Cardiac muscle cell (in vitro differentiated cells and primary cell): Measurements from ENCODE around the gene TTLL3. TPM values are rescaled to one million over a fixed set of nuclear protein-coding genes. Genes with fewer than 3 reads are reported as not detected.
A peak's percentile ranks its signal among the peaks of the same experiment; 100 is the strongest.

Experiments used
- DNase-seq, 2 donors: peaks; one replicate each; pipeline versions ENCODE4 v3.0.0 to v3.0.0-alpha.2; 2010 to 2017; ENCODE audit warnings: low read depth in 1 of 2, low spot score in 1 of 2
- H3K27ac ChIP-seq: fragments of 200-600 bp; sonication (generic); 2 replicates; pipeline ENCODE4 v1.5.1; 2016
- H3K27me3 ChIP-seq: fragments of 200-600 bp; sonication (generic); 2 replicates; pipeline ENCODE4 v1.6.0; 2016; ENCODE audit warnings: control low read depth
- H3K36me3 ChIP-seq: fragments of 200-600 bp; sonication (generic); 2 replicates; pipeline ENCODE4 v1.5.1; 2016; ENCODE audit warnings: control low read depth
- H3K4me1 ChIP-seq: fragments of 200-600 bp; sonication (generic); 2 replicates; pipeline ENCODE4 v1.8.1; 2017; ENCODE audit warnings: low read depth, mild to moderate bottlenecking, mixed run types
- H3K4me3 ChIP-seq: fragments of 200-600 bp; sonication (generic); 2 replicates; pipeline ENCODE4 v1.5.1; 2016; ENCODE audit warnings: mild to moderate bottlenecking
- H3K9me3 ChIP-seq: fragments of 200-600 bp; sonication (generic); 2 replicates; pipeline ENCODE4 v1.5.1; 2017; ENCODE audit warnings: low read depth, mild to moderate bottlenecking, control low read depth
- CTCF ChIP-seq: IDR thresholded peaks from 2 replicates; pipeline ENCODE4 v1.5.1; 2012; ENCODE audit warnings: low read depth, mild to moderate bottlenecking, low read length
- polyA plus RNA-seq: library from polyadenylated mRNA; unstranded; fragments of >200 nt; fragmentation: Nextera tagmentation; extraction: Ambion mirVana; gene quantifications from 2 replicates; pipeline ENCODE4 v1.2.1, GENCODE V29; 2016
- total RNA-seq: library from RNA; depleted of rRNA; stranded (reverse); fragments of >200 nt; gene quantifications from 2 replicates; pipeline ENCODE4 v1.2.3, GENCODE V29; 2016

The TTLL3 gene
- total and polyA plus RNA-seq, 2 experiments from 2014 or later: 29.4 to 59.6 TPM

GRCh38 chr3:9878700-9879099 lies 68.6 kb downstream of the TTLL3 start:
- H3K4me3 ChIP-seq: no peak overlapping the region
- no peaks in the 10 kb centered on the region for H3K36me3 ChIP-seq
- peak in 1 of 2 donors; percentile 58 for DNase-seq
- H3K9me3 ChIP-seq: no peaks in the 10 kb centered on the region
- no peaks in the 10 kb centered on the region for H3K27me3 ChIP-seq
- H3K27ac ChIP-seq: no peak overlapping the region
- no peaks in the 10 kb centered on the region for H3K4me1 ChIP-seq
- no peak for TF ChIP-seq CTCF

DNA sequence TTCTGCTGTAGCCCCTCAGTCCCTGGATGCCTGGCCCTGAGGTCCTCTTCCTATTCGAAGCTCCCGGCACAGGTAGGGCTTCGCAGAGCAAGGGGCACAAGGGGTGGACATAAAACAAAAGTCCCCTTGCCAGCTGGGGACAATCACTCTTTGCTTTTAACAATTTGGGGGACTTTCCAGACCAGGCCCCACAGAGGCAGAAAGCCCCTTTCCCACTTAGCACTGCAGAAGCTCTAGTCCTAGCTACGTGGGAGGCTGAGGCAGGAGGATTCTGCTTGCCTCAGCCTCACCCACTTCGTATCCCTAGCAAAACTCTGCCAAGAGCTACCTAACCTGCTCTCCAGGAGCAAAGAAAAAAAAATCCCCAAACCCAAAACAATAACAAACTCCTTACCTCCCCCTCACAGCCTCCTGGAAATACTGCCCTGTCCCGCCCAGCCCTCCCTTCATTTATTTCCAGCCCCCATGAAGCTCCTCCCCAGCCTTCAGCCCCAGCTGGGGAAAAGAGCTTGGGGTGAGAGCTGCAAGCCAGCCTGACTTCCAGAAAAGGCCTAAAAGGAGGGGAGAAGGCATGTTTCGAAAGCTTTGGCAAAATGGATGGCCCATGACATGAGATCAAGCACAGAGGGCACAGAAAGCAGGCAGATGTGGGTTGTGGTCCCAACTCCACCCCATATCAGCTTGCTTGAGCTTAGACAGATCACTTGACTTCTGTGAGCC lies 69.9 kb downstream of the TTLL3 start, which contains the start of gene CIDEC:
TSS of gene CIDEC (minus strand) at position 424 of the 720 bp plus-strand sequence. CDS start 1,767 bp downstream, outside the sequence.
- Histone ChIP-seq H3K4me1 (no peaks in the 10 kb centered on the region), H3K27ac (no peak within 1 kb of the TSS), H3K27me3 (no peaks in the 10 kb centered on the region), H3K36me3 (no peaks in the 10 kb centered on the region), H3K9me3 (no peaks in the 10 kb centered on the region), H3K4me3 (no peak within 1 kb of the TSS)
- no peak for DNase-seq
- TF ChIP-seq CTCF: no peak

DNA sequence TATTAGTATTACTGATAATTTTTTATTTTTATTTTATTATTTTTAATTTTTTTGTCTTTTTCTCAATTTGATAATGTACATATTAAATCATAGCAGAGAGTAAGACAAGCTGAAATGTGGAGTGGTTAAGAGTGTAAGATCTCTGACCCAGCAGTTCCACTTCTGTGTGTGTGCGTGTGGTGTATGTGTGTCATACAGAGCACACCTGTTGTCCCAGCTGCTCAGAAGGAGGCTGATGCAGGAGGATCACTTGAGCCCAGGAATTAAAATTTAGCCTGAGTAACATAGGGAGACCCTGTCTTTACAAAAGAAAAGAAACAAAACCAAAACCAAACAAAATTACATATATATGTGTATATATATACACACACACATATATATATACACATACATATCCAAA lies 71.4 kb downstream of the TTLL3 start:
- H3K27me3 ChIP-seq: no peaks in the 10 kb centered on the region
- DNase-seq: no peak
- no peaks in the 10 kb centered on the region for H3K9me3 ChIP-seq
- H3K36me3 ChIP-seq: no peaks in the 10 kb centered on the region
- no peak for TF ChIP-seq CTCF
- H3K27ac ChIP-seq: no peak overlapping the region
- H3K4me1 ChIP-seq: no peaks in the 10 kb centered on the region
- H3K4me3 ChIP-seq: no peak overlapping the region

DNA sequence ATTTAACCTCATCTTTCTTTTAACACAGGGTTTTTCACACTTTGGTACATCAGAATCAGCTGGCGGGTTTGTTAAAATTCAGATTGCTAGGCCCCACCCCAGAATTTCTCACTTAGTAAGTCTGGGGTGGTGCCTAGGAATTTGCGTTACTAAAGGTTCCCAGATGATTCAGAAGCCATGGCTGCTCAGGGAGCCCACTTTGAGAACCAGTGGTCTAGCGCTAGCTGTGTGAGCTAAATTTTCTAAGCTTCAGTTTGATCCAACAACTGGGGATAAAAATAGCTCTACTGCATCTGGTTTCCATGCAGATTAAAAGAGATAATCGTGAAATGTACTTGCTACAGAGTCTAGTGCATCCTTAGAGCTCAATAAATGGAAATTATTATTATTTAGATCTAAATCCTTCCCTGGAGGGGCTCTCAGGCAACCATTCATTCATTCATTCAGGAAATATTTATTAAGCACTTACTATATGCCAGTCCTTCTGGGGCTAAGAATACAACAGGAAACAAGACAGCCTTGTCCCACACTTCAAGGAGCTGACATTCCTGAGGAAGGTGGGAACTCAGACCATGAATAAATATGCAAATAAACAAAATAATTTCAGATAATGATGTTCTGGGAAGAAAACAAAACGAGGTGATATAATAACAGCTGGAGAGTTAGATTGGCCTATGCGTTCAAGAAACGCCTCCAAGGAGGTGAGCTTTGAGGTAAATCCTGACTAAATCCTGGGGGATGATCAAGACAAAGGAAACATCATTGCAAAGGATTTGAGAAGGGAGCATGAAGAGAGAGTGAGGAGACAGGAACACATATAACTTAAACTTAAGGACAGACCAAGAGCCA lies 73.9 kb downstream of the TTLL3 start:
- Histone ChIP-seq H3K4me3 (no peak overlapping the region), H3K4me1 (no peaks in the 10 kb centered on the region), H3K27ac (no peak overlapping the region), H3K9me3 (no peaks in the 10 kb centered on the region), H3K36me3 (no peaks in the 10 kb centered on the region), H3K27me3 (no peaks in the 10 kb centered on the region)
- DNase-seq: peak in 1 of 2 donors; percentile 43
- TF ChIP-seq CTCF: no peak

- no peak overlapping the region for H3K27ac ChIP-seq
- no peaks in the 10 kb centered on the region for H3K27me3 ChIP-seq
- no peaks in the 10 kb centered on the region for H3K4me1 ChIP-seq
- TF ChIP-seq CTCF: no peak
- H3K9me3 ChIP-seq: no peaks in the 10 kb centered on the region
- peak in 1 of 2 donors; percentile 79 for DNase-seq
- no peak overlapping the region for H3K4me3 ChIP-seq
- no peaks in the 10 kb centered on the region for H3K36me3 ChIP-seq
These were observed 74.6 kb downstream of the TTLL3 start for GRCh38 chr3:9884555-9885165.

Other genes starting within 250 kb of the TTLL3 start
- gene MTMR14, start 160.8 kb upstream of the TTLL3 start, total RNA-seq: 19.2 and 28.7 TPM in 2 replicates
- 30.7 and 43.9 TPM in 2 replicates for gene MTMR14, start 160.8 kb upstream of the TTLL3 start, polyA plus RNA-seq
- gene CPNE9, start 106.4 kb upstream of the TTLL3 start, total RNA-seq: not detected in 2 replicates
- gene CPNE9, start 106.4 kb upstream of the TTLL3 start, polyA plus RNA-seq: 0.06 TPM in 1 of 2 replicates, not detected in the other
- 15.7 and 17.3 TPM in 2 replicates for gene BRPF1, start 78.5 kb upstream of the TTLL3 start, total RNA-seq
- gene BRPF1, start 78.5 kb upstream of the TTLL3 start, polyA plus RNA-seq: 11.1 and 11.4 TPM in 2 replicates
- 30.7 and 32.1 TPM in 2 replicates for gene OGG1, start 60.3 kb upstream of the TTLL3 start, total RNA-seq
- gene OGG1, start 60.3 kb upstream of the TTLL3 start, polyA plus RNA-seq: 34.5 and 45.9 TPM in 2 replicates
- 23.7 and 24.6 TPM in 2 replicates for gene CAMK1, start 40.3 kb upstream of the TTLL3 start, total RNA-seq
- 20.4 and 29.1 TPM in 2 replicates for gene CAMK1, start 40.3 kb upstream of the TTLL3 start, polyA plus RNA-seq
- gene TADA3, start 17.8 kb upstream of the TTLL3 start, total RNA-seq: 137 and 141 TPM in 2 replicates
- gene TADA3, start 17.8 kb upstream of the TTLL3 start, polyA plus RNA-seq: 91.3 and 97.2 TPM in 2 replicates
- gene ARPC4, start 17.2 kb upstream of the TTLL3 start, total RNA-seq: 114 and 136 TPM in 2 replicates
- 111 and 138 TPM in 2 replicates for gene ARPC4, start 17.2 kb upstream of the TTLL3 start, polyA plus RNA-seq
- 56.9 and 78.1 TPM in 2 replicates for gene RPUSD3, start 33.7 kb downstream of the TTLL3 start, total RNA-seq
- 122 and 124 TPM in 2 replicates for gene RPUSD3, start 33.7 kb downstream of the TTLL3 start, polyA plus RNA-seq
- not detected in 2 replicates for gene CIDEC, start 70.0 kb downstream of the TTLL3 start, total RNA-seq
- 0.37 TPM in 1 of 2 replicates, not detected in the other for gene CIDEC, start 70.0 kb downstream of the TTLL3 start, polyA plus RNA-seq
- 42.0 and 58.0 TPM in 2 replicates for gene JAGN1, start 80.3 kb downstream of the TTLL3 start, total RNA-seq
- gene JAGN1, start 80.3 kb downstream of the TTLL3 start, polyA plus RNA-seq: 50.6 TPM in 2 replicates
- 1.3 and 3.7 TPM in 2 replicates for gene IL17RE, start 92.6 kb downstream of the TTLL3 start, total RNA-seq
- 0.89 and 1.2 TPM in 2 replicates for gene IL17RE, start 92.6 kb downstream of the TTLL3 start, polyA plus RNA-seq
- 33.7 and 49.2 TPM in 2 replicates for gene IL17RC, start 106.8 kb downstream of the TTLL3 start, total RNA-seq
- 59.8 and 61.2 TPM in 2 replicates for gene IL17RC, start 106.8 kb downstream of the TTLL3 start, polyA plus RNA-seq
- gene CRELD1, start 123.6 kb downstream of the TTLL3 start, total RNA-seq: 151 and 178 TPM in 2 replicates
- 179 and 225 TPM in 2 replicates for gene CRELD1, start 123.6 kb downstream of the TTLL3 start, polyA plus RNA-seq
- gene PRRT3, start 142.1 kb downstream of the TTLL3 start, total RNA-seq: 9.8 and 11.0 TPM in 2 replicates
- 13.6 TPM in 2 replicates for gene PRRT3, start 142.1 kb downstream of the TTLL3 start, polyA plus RNA-seq
- 40.3 and 40.8 TPM in 2 replicates for gene EMC3, start 176.6 kb downstream of the TTLL3 start, total RNA-seq
- 98.5 and 102 TPM in 2 replicates for gene EMC3, start 176.6 kb downstream of the TTLL3 start, polyA plus RNA-seq
- gene FANCD2, start 216.2 kb downstream of the TTLL3 start, total RNA-seq: 14.8 and 84.3 TPM in 2 replicates
- gene FANCD2, start 216.2 kb downstream of the TTLL3 start, polyA plus RNA-seq: 10.9 and 23.5 TPM in 2 replicates